GM19463 (cell line): ENCODE measurements around the gene GALNTL6.

Experiments
- ATAC-seq: cut with Tn5 transposase; IDR thresholded peaks from one replicate; pipeline ENCODE4 v1.9.1; 2021; ENCODE audit warnings: mild to moderate bottlenecking, moderate library complexity; ENCODE audit not compliant: unreplicated experiment

GALNTL6 gene

DNA sequence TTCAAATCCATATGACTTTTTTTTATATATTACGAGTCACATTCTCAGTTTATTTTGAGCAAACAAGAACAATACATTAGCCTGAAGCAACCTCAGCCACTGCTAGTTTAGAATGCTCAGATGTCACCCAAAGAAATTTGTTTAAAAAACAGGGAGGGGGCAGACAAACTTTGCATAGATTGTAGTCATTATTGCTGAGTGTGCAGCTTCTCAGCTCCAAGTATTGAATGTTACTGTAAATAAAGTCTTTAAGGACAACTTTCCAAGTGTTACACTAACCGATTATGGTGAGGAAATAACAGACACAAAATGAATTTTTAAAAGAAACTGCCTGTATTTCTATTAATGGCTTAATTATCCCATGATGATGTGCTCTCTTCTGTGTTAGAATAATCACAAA is 835.9 kb downstream of the GALNTL6 start:
- no peak for ATAC-seq

DNA sequence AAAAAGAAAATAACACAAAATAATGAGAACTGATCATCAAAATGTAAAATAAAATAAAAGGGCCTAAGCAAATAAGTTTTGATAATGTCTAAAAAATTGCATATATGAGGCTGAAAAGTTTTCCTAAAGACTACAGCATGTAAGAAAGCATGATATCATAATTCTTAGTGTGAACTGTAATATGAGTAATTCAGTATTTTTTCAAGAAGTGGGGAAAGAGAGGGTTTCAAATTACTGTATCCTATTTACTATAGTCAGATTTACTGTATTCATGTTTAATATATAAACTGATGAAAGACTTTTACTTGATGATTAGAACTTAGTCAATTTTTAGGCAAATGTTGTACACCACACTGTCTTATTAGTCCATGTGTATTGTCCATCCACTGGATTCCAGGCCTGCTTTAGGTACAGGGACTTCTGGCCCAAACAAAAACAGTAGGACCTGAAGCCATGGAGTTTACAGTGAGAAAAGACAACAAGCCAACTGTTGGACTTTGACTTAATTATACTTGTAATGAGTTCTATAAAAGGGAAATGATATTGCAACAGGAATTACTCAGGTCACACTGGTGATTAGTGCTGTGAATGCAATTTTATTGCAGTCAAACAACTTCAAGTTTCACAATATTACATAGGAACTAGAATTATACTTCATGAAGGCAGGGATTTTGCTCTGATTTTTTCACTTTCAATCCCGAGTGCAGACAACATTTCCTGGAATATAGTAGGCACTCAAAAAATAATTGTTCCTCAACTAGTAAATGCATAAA is 837.7 kb downstream of the GALNTL6 start:
- no peak for ATAC-seq

DNA sequence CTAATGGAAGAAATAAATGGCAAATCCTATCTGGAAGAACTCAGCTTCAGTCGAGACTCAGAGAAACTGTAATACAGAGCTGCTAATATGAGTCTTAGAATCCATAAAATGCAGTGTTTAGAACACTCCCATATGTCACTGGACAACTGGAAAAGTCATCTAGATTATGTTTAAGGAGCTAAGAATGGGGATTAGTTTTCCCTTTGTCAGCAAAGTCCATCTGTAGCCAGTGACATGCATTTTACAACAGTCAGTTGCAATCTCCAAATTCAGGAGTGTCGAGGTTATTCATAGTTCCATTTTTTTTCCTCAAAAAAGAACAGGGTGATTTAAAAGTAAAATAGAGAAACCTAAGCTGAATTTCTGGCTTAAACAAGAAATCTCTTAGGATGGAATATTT is 838.8 kb downstream of the GALNTL6 start:
- no peak for ATAC-seq

DNA sequence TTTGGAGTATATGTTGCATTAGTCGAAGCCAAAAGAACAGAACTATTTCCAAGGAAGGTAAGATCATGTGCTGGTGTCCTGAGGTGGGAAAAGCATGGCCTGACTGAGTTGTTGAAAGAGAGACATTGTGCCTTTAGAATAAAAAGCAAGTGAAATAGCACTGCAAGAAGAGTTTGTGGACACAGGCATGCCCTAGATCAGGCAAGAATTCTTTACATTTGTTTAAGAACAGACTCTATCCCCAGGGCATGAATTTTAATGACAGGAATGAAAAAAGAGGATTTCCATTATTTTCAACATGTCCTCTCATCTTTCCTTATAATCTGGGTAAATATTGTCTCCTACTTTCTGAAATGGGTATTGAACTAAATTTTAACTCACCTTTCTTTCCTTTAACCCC is 839.2 kb downstream of the GALNTL6 start:
- ATAC-seq: no peak

DNA sequence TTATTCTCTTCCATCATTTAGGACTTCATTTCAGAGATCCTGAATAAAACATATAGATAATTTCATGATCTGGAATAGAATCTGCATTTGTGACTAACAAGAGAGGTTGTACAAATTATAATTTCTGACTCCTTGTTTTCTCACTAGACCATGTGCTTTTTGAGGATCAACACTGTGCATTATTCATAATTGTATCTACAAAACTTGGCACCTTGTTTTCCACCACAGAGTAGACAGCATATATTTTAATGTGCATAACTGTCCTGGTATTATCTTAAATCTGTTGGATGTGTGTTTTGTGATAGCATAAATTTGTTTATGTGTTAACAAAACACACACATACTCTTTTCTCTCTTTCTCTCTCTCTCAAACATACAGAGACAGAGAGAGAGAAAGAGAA is 840.5 kb downstream of the GALNTL6 start:
- no peak for ATAC-seq

DNA sequence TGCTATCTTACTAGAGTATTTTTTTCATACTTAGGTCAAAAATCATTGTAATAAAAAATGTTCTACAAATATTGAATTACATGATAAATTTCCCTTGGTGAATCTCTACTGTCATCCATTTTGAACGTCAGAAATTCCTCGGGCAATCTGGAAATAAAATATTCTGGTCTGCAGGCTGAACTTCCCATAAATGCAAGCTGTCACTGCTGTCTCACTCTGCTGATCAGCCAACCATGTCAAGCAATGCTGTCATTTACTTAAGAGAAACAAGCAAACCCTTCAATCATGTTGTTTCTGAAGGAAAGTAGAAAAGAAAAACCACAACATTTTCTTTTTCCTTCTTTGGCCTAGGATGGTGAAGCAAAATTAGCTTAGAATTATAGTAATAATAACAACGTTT is 841.3 kb downstream of the GALNTL6 start:
- ATAC-seq: no peak

DNA sequence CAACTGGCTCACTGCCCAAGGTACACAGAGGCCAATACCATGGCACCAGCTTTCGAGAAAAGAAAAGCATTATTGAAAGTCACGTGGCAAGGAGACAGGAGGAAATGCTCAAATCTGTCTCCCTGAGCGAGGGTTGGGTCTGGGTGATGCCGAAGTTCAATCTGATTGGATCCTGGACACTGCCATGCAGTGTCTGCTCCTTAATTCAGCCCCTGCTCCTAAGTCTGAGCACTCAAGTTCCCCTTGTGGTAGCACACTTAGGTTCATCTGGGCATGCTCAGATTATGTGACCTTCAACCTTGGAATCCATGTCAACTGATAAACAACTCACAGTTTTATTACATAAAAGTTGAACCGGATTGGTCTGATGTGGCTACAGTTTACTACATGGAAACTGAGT is 842.9 kb downstream of the GALNTL6 start:
- ATAC-seq: no peak

DNA sequence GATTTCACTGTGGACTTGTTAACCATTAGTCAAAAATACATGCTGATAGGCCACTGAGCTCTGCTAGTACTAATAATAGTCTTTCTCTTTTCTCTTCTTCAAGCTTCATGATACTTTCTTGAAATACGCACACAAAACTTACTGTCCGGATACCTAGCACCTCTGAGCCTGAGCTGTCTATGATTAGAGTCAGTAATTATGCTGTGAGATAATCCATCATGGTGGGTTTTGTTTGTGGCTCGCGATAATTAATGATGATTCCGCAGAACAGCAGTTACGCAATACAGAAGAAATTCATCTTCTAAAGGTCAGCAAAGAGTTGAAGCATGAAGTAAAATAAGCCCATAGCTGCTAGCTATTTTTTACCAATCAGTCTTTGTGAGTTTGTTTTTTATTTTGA is 843.9 kb downstream of the GALNTL6 start:
- no peak for ATAC-seq

DNA sequence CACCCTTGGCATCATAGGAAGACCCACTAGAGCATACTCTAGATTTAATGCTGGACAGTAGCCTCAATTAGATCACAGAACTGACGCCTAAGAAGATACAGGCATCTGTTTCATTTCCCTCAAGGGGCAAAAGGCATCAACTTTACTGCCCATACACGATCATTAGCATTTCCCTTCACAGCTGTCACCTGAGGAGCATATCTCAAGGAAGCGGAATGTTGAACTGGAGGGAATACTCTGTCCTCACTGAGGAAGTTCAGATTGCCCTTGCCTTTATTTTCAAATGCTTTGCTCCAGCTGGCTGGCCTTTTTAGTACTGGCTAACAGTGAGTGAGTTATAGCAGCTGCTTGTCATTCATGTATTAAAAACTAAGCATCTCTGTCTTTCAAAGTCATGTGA is 847.0 kb downstream of the GALNTL6 start:
- no peak for ATAC-seq

DNA sequence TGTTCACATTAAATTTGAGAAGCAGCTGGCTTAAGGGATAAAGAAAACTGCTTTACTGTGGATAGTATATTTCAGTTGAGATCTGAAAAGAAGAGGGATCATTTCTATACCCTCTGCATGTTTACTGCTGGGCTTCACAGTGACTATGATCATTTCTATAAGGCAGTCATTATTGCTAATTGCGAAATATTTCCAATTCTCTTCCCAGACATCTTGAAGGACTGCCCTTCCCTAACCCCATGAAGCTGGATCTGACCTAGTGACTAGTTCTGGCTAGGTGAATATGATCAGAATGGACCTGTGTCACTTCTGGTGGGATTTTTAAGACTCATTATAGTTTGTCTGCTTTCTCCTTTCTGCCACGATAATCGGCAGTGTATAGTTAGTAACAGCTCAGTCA is 848.9 kb downstream of the GALNTL6 start:
- no peak for ATAC-seq

DNA sequence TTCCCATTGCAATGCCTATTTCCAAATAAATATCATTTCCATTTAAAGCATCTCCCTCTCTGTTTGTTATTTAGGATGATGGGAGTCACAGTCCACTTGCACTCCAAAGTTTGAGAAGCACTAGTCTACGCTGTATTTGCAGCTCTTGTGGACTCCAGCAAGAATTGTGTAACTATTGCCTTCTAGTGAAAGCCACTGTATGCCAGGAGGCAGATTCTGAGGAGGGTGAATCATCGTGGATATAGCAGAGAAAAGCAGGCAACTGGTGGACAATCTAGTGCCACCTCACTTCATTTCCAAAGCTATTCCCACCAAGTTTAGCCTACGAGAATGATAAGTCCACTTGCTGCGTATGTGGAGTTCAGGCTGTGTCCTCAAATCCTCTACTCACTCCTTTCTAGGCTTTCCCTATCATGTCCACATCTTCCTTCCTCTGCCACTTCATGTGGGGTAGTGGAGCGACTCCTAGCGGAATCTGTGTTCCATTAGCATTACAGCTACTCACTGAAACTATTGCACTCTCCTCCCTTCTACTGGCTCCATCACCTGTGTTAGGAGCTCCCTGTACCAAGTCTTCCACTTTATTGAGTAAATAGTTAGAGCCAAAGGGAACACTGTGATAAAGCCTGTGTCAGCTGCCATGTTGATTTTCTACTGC is 853.6 kb downstream of the GALNTL6 start:
- no peak for ATAC-seq

DNA sequence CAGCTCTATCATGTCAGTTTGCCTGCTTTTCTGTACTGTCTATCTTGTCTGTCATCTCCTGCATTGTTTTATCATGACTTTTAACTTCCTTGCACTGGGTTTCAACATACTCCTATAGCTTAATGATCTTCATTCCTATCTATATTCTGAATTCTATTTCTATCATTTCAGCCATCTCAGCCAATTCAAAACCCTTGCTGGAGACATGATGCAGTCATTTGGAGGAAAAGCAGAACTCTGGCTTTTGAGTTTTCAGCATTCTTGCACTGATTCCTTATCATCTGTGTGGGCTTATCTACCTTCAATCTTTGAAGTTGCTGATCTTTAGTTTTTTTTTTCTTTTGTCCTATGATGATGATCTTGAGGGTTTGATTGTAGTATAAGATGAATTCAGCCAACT is 861.6 kb downstream of the GALNTL6 start:
- no peak for ATAC-seq

DNA sequence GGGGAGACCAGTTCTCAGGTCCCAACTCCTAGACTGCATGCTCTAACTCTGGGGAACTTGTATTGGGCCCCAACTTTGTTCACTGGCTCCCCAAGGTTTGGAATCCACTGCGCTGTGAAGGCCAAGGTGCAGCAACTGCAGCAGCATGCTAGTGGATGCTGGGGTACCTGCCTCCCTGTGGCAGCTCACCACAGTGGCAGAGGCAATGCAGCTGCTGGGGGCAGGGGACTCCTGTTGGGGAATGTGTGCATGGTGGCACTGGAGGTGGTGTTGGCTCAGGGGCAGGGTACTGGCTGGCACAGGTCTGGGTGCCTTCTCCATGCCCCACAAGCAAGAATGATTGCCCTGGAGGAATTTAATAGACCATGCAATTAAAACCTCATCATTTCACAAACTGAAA is 862.0 kb downstream of the GALNTL6 start:
- ATAC-seq: no peak

DNA sequence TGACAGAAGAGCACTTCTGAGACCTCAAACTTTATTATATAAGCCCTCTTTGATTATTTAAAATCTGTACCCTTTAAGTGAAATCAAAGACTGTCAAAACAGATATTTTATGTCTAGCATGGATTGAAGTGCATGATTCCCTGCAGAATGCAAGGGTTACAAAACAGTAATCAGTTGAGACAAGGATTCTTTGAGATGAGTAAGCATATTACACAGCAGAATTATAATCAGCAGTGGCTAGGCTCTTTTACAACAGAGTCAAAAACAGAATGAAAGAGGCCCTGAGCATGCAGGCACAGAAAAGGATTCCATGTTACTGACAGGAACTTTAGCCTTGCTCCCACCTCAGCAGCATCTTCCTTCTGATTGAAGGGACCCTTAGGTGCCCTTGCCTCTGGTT is 867.5 kb downstream of the GALNTL6 start:
- ATAC-seq: no peak

DNA sequence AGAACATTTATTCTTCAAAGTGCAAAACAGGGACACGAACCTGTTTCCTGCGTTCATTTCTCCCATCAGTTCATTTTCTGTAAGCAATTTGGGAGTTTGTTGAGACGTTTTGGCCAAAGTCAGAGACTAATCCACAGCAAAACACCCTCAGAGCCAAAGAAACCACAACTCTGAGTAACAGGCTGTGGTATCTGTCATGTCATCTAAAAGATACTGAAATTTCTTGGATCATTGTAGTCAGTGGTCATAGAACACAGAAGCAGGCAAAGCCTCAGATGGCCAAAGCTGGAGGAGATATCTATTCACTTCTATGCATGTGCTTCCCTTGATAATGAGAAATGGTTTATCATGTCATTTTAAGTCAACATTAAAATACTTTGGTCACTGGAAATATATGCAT is 869.8 kb downstream of the GALNTL6 start:
- no peak for ATAC-seq

DNA sequence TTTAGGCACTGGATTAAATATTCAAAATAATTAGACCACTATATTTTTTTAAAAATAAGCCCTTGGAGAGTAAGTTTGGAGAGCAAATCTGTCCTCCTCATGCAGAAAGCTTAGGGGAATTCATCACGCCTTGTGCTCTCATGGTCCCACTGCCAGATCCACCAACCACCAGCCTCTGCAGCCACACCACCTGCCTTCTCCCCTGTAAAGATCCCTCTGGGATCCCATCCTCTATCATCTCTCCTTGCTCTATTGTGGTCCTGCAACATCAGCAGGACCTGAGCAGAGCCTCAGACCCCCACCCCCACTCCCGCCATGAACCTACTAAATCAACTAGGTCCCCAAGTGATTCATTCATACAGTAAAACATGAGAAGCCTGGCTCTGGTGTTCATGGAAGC is 872.8 kb downstream of the GALNTL6 start:
- no peak for ATAC-seq

DNA sequence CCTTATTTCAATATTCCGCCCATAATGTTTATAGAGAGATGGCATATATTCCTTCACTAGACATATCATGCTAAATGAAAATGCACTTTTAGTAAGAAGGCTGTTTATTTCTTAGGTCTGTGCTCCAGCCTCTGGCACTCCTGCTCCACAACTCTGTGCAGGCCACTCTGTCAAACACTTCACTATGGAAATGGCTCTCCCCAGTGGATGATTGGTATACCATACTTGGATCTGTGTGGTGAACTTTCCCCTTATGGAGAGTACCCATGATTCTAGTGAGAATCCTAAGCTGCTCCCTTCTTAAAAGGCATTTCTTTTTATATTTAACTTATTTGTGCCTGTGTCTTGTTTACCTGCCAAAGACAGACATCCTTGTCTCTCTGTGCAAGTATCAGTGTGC is 875.3 kb downstream of the GALNTL6 start:
- no peak for ATAC-seq

DNA sequence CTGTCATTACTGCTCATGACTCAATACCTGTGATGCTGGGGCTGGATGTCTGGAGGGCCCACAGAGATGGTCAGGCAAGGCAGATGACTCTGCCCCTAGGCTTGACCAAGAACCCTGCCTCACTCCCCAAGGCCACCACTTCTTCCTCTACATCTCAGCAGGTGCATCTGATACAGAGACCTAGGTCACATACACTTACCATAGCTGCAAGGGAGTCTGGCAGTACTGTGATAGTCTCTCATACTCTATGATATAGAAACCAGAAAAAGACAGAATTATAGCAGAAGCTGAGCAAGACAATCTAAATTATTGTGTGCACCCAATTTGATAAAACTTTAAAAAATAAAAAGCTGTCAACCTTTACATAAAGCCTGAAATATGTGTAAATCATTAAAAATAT is 878.3 kb downstream of the GALNTL6 start:
- no peak for ATAC-seq

DNA sequence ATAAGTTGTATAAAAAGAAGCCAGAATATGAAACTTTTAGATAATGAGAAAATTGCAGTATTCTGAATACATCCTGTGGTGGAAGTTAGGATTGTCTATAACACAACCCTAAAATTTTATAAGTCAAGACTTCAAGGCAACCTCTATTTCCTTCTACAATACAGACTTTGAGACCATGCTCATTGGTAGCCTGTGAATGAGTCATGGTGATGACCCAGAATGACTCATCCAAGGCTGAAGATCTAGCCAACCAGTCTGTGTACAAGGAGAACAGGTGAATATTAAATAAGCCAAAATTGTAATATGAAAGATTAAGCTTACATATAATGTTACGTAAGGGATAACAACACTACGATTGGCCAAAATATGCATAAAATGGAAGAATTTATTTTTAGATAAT is 879.5 kb downstream of the GALNTL6 start:
- no peak for ATAC-seq

DNA sequence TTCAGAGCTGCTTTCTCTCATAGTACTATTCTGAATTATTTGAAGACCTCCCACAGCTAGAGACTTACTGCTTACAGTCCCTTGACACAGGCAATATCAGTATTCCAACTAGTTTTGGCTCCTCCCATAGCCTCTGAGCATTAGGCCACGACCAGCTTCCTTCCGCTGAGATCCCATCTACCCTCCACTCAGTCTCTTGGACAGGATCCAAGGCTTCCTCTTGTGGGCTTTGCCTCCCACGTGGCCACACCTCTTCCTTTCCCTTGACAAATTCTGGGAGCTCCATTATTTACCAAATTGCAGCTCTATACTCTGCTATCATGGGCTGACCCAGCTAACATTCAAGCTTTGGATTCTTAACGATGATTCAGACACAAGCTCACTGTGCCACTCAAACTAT is 885.1 kb downstream of the GALNTL6 start:
- no peak for ATAC-seq

DNA sequence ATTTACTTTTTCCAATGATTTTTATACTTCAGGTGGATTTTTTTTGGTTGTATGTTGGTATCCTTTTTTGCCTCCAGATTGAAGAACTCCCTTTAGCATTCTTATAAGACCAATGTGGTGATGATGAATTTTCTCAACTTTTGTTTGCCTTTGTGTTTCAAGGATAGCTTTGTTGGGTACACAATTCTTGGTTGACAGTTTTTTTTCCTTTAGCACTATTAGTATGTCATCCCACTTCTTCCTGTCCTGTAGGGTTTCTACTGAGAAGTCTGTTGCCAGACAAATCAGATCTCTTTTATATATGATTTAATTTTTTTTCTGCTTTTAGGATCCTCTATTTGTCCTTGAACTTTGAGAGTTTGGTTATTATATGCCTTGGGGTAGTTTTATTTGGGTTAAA is 892.4 kb downstream of the GALNTL6 start:
- no peak for ATAC-seq

DNA sequence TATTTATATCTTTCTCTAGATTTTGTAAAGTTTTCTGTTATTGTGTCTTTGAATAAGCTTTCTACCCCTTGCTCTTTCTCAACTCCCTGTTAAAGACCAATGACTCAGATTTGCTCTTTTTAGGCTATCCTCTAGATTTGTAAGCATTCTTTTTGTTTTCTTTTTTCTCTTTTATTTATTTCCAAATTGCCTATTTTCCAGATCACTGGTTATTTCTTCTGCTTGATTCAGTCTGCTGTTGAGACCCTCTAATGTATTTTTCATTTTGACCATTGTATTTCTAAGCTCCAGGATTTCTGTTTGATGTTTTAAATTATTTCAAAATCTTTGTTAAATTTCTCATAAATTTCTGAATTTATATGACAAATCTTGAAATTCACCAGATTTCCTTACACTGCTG is 892.8 kb downstream of the GALNTL6 start:
- ATAC-seq: no peak

DNA sequence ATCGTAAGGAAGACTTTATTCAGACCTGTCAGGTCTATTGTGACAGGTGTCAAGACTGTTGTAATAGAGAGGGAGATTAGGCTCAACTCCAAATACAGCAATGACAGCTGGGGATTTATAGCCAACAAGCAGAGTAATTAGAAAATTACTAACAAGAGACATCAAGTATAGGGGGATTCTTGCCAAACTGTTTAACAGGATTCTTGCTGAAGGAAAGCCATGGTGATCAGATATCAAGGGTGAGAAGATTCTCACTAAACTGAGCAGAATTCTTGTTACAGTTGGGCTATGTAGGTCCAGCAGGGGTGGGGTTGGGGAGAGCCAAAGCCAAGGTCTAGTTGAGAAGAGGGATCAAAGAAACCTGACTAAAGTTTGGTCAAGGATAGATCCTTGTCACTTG is 894.4 kb downstream of the GALNTL6 start:
- no peak for ATAC-seq
